ENCODE data around the gene LEMD3.

DNA sequence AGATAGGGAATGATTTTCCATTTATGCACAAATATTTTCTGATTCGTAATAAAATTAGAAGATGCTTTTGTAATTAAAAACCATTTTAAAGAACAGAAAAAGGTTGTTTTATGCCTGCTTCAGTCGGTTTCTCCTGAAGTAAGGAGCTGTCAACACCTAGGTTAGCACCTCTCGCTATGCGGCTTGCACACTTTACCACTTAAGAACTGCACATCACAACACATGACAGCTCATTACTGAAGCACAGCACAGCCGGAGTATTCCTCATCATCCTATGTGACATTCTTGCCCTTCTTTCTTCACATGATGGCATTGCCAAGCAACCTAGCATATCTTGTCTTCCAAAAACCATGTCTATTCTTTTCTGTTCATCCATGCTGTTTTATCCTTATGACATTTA lies 42.9 kb upstream of the LEMD3 start:
- no peak for TF ChIP-seq EZH2 (IDR thresholded peaks at IDR 0.05; ENCODE audit: insufficient read depth, low read length)
- TF ChIP-seq CTCF (IDR thresholded peaks at IDR 0.05; ENCODE audit: insufficient read depth, low read depth, low read length) = no peak
